ENCODE results near the gene WNT1.

WNT1 gene

DNA sequence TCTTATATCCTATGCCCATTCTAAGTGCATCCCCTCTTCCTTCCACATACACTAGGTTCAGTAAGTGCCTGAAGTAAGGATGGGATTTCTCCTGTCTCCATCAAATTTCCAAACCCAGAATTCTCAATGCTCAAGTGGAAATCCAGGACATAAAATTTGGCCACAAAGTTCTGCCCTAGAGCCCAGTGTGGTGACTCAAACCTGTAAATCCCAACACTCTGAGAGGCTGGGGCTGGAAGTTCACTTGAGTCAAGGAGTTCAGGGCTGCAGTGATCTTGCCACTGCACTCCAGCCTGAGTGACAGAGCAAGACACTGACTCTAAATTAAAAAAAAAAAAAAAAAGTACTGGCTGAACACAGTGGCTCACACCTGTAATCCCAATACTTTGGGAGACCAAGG is 16.3 kb upstream of the WNT1 start:
- no peak for DNase-seq

DNA sequence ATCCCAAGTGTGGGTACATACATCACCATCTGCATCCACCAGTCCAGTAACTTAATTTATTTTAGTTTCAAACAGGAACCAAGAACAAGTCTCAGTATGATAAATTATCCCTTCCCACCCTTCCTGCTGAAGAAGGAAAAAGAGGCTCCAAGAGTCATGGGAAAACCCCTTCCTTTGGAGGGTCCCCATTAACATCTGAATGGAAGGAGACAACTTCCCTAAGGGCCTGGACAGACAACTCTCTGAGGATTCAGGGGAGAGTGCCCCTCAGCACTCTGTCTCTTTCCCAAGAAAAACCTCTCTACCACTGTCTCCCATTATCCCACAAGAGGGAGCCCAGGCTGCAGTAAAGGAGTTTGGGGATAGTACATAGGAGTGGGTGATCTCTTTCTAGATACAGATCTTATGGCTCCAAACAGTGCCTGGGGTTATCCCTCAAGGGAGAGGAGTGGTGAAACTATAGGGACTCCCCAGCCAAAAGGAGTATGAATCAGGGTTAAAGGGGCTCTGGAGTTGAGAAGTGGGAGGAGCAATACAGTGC is 12.8 kb upstream of the WNT1 start:
- no peak for DNase-seq

DNA sequence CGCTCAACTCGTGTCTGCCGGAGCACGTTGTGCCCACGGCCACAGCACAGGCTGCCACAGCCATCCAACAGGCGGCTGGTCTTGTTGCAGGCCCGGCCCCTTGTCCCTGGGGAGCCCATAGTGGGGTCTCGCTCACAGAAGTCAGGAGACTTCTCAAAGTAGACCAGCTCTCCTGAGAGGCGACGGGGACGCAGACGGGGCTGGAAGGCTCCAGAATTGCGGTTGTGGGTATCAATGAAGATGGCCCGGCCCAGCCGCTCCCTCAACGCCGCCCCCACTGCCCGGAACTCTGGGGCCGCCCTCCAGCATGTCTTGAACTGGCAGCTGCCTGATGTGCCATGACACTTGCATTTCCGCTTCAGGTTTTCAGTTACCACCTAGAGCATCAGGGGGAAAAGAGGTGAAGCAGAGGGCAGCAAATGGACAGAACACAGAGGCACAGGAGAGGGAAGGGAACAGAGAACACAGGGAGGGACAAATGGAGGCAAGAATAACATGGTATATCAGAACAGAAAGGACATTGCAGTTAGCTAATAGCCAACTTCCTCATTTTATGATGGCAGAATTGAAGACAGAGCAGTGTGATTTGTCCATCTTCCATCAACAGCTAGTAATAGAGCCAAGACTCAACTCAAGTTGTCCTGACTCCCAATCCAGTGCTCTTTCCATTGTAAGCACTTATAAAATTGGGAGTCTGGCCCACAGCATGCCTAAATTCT is 11.8 kb upstream of the WNT1 start:
- DNase-seq = no peak

DNA sequence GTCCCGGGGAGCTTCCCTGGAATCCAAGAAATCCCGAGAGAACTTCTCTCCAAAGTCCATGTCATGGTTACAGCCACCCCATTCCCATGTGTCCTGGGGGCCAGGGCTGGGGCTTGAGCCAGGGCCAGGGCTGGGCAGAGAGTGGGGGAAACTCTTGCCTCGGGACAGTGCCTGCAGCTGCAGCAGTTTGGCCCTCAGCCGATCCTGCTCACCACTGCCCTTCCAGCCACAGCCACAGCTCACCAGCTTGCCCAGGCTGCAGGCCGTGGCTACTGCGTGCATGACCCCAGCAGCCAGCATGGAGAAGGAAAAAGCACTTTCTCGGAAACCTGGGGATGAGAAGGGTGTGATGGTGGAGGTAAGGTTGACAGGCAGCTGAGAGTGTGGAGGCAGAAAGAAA is 10.1 kb upstream of the WNT1 start:
- DNase-seq = no peak

DNA sequence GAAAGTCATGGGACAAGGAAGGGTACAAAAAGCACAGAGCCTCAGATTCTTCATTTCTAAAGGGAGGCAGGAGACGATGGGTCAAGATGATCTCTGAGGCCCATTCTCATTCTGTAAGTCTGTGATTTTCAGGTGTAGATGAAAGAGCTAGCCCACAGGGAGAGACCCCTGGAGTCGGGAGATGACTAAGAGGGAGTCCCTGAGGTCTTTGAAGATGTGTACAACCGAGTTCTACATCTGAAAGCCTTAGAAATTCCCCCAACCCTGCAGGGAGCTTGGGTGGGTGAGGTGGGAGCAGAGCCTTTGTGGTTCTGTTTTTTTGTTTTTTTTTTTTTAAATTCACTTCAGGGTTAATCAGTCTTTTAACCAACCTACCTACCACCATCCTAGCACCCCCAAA is 9.7 kb upstream of the WNT1 start:
- no peak for DNase-seq

DNA sequence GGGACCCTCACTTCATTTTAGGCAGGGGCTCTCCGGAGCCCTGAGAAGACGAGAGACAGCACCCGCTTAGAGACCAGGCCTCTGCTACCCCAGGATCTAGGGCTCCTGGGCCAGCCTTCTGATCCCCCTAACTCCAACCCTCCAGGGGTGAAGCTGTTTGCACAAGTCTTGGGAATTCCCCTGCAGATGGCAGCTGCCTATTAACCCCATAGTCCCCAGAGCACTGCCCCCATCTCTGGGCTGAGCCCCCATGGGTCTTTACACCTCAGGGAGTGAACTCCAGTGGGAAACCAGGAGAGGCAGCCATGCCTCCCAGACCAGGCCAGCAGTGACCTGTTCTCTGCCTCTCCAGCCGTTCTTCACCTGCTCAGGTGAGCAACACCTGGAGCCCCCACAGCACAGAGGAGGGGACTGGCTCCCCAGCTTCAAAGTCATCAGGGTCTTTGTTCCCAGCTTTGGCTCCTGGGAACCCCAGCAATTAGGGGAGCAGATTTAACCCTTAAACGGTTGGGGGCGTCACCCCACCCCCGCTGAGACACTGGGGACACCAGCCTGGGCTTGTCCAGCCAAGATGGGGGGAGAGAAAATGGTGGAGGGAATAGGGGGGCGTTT is 8.9 kb upstream of the WNT1 start:
- no peak for DNase-seq

DNA sequence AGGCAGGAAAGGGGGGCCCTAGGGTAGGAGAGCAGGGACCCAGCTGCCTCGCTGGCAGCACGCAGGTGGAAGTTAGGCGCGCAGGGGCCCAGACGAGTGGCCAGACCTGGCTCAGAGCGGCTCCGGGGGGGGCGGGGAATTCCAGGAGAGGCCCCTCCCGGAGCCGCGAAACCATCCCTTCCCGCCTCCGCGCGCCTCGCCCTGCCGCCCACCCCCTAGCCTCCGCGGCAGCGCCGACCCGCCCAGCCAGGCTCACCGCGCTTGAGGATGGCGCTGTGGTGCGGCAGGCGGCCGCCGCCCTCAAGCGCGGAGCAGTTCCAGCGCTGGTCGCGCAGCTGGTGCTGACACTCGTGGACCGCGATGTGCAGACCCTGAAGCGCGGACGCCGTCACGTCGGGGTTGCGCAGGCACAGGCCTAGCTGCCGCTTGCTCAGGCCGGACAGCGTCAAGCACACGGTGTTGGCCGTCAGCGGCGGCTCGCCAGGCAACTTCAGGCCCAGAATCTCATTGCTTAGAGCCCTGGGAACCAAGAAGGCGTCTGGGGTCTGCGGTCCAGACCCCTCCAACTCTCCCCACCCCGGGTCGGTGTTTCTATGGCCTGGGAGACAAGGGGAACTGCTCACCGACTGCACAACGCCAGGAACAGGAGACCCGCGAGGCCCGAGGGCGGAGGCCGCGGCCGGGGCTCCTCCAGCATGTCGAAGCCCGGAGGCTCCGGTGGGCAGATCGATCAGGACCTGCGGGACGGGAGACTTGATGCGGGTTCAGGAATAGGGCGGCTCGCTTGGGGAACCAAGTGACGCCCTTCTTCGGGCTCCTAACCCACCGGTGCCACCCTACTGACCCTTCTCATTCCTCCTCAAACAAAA is 8.1 kb upstream of the WNT1 start:
- no peak for DNase-seq

DNA sequence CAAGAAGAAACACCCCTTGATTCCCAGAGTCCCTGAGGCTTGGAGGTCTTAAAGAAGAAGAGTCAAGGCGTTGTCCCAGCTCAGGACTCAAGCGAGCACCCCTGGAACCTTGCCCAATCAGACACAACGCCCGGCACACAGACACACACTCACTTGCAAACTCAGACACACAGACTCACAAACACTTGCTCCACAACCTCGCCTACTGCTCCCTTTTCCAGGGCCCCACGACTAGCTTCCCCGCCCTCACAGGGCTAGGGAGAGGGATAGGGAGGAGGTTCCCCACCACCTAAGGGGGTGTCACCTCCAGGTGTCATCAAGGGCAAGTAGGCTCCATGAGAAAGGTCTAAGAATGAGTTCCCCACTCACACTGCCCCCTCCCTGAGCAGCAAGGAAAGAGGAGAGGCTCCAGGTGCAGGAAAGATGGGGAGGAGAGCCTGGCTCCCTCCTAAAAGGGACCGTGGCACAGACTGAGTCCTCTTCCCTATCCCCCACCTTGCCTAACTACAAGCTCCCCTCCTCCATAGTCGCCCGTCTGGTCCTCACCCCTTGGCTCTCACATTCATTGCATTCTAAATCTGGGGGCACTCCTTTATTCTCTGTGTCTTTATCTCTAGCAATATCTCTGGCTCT is 7.3 kb upstream of the WNT1 start:
- DNase-seq = no peak

DNA sequence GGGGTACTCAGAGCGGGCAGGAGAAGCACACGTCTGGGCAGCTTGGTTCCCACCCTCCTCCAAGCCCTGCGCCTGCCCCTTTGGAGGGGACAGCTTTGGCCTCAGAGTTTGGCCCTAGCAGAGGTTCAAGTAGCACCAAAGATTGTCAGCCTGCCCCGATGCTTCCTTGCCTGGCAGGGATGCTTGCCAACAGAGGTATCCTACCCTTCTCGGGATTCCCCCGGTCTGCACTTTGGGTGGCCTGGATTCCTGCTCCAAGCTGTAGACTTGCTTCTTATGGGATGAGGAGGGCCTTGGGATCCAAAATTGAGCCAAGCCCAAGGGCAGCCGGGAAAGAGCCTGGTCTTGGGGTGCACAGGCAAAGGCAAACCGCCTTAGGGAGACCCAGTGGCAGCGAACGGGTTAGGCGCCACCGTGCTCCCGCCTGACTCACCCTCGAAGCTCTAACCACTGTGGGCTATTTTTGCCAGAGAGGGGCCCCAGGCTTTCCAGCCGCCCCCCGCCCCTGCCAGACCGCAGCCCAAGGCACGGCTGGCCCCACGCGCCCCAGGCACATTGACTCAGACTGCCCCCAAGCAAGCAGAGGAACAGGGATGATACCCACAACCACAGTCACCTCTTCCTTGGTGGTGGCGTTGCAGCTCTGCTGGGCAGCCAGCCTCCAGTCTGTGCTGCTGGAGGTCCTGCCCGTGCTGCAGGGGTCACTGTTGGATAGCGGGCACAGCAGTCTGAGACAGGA is 5.7 kb upstream of the WNT1 start:
- no peak for DNase-seq

DNA sequence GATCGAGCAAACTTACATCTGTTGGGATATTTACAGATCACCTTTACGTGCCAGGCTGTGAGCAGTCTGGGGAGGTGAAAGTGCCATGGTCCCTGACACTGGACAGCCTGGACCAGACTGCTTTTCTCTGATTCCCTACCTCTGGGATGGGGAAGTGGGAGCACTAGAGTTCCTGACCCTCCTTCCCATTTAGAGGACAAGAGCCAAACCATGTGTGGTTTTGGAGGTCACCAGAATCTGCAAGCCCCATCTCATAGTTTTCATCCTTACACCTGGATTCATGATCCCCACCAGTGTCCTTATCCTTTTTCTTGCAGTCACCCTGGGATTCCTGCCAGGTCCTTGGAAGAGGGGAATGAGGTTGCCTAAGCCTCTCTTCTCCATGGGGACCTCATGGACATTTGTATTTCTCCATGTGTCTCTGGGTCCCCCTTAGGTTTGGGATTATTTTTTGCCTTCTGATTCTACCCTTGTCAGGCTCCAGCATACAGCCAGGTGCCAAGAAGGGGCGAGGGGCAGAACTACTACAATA is 5.1 kb upstream of the WNT1 start:
- no peak for DNase-seq

DNA sequence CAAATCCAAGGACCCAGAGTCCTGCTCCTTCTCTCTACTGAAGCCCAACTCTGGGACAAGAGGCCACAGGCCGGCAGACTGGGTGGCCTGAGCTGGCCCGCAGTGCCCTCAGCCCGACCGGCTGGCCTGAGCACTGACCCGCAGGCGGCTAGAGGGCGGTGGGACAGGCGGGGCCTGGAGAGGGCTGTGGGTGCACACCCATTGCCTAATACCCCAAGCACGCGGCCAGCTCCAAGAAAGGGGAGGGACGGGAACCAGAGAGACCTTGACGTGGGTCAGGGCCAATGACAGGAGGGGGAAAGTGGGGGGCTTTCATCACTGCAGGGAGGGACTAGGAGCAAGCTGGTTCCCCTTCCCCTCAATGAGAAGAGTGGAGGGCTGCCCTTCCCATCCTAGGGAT is 4.6 kb upstream of the WNT1 start:
- DNase-seq = no peak

DNA sequence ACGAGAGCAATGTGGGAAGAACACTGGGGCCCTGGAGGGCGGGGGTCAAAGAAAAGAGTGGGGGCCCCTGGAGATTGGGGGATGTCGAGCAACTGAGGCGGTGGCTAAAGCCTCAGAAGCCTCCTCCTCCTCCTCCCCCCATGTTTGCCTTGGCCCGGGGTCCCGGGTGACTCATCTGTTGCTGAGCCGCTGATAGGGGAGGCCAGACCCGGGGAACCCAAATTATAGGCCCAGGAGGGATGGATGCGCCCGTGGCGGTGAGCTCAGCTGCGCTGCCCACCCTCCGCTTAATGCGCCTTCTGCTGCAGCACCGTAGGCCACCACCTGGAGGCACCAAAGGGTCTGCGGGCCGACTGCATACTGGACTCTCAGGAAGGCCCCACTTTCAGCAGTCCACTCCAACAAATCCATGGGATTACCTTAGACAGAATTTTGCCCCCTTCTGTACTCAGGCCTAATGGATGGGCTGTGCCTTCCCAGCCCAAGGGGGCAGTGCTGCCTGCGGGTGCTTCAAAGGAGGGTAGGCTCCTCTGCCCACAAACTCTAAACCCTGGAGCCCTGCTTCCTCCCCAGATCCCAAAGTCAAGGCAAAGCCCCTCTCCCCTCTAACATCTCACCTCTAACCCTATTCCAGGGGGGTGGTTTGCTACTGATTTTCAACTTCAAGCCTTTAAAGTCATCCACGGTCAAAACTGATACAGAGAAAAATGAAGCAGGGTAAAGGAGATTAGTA is 4.0 kb upstream of the WNT1 start:
- no peak for DNase-seq

DNA sequence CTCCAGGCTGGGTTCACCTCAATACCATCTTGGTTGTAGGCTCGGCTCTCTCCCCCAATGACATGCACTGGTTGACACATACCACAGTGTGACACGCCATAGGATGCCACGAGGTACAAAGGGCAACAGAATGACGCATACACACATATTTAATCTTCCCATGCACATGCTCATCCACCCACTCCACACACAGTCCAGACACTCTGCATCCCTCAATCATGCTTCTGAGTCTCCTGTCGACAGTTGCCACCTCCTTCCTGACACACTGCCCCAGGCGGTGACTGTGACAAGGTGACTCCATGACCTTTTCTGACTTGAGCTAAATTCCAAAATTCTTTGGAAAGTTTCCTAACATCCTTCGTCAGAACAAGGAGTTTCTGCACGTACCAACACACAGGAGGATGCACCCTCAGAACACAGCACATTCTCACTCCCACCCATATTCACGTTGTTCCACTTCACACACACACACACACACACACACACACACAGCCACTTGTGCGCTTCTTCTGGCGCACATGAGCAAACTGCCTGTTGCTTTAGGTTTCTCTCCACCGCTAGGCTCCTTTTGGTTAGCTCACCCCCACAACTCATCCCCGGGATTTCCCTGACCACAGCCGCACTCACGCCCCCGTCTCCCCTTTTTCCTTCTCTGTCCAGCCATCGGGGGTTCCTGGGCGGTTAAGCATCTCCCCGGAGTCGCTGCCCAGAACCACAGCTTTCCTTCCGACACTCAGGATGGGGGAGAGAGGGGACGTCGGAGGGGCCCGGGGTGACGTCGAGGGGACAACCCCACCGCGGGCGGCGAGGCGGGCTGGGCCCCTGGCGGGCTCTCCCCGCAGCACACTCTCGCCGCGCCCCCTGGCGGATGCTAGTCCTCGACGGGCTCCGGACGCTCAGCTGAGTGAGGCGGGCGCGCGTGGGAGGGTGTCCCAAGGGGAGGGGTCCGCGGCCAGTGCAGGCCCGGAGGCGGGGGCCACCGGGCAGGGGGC is 536 bp upstream of the WNT1 start:
- no peak for DNase-seq

DNA sequence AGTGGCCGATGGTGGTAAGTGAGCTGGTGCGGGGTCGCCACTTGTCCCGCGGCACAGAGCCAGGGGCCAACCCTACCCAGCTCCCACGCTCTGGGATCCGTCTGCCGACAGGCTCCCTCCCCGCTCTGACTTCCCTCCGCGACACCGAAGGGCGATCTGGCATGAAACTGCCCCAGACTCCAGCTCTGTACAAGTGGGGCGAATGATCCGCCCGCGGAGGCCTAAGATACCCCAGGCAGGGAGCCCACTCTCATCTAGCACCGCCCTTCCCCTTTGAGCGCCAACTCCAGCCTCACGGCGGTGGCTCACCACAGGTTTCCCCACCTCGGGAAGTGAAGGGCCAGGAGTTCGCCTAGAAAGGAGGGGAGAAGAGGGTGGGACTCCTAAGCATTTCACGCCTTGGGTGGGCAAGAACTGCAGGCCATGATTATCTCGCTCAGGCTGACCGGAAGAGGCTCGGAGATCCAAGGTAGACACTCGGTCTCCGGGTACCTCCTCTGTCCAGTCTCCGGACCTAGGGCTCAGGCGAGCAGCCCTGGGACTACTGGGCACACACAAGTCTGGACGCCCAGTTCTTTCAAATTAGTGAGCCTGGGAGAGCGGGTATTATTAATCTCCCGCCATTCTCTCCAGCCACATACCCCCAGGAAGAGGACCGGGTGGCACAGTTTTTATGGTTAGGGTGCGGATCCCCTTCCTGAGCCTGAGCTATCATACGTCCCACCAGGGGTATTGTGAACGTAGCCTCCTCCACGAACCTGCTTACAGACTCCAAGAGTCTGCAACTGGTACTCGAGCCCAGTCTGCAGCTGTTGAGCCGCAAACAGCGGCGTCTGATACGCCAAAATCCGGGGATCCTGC is 849 bp downstream of the WNT1 start:
- DNase-seq = no peak

DNA sequence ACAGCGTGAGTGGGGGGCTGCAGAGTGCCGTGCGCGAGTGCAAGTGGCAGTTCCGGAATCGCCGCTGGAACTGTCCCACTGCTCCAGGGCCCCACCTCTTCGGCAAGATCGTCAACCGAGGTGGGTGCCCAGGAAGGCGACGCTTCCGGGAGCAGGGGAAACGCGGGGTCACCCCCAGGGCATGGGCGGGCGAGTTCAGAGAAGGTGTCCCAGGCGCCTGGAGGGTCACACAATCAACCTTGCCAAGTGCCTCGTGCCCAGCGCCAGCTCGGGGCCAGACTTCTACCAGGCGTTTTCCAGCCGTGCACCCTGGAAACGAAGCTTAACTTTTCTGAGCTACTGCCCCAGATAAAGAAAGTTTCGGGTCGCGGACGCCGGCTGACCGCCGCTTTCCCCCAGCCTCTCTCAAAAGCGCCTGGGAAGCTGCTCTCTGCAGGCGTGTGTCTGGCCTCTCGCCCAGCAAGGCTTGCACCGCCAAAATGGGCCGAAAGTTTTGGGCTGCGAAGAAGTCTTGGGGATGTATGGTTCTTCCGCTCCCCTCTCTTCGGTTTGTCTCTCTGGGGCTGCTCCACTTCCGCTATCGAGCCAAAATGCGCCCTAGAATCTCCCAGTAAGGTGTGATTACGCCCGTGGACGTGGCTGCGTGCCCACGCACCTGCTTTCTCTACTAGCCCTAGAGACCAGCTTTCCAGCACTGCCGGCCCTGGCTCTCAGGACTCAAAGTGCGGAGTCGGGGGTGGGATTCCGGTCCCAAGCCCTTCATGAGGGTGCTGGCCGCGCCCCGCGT is 1.7 kb downstream of the WNT1 start:
- no peak for DNase-seq

DNA sequence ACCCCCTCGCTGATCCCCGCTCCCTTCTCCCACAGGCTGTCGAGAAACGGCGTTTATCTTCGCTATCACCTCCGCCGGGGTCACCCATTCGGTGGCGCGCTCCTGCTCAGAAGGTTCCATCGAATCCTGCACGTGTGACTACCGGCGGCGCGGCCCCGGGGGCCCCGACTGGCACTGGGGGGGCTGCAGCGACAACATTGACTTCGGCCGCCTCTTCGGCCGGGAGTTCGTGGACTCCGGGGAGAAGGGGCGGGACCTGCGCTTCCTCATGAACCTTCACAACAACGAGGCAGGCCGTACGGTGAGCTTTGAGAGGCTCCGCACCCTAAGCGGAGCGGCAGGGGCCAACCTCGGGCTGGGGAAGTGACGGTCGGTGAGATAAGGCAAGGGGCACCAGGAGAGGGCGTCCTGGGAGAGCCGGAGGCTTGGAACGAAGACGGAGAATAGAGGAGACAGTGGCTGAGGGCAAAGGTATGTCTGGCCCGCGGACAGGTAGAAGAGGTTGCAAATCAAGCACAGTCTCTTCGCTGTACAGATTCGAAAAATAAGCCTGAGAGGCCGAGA is 2.3 kb downstream of the WNT1 start:
- DNase-seq = no peak

DNA sequence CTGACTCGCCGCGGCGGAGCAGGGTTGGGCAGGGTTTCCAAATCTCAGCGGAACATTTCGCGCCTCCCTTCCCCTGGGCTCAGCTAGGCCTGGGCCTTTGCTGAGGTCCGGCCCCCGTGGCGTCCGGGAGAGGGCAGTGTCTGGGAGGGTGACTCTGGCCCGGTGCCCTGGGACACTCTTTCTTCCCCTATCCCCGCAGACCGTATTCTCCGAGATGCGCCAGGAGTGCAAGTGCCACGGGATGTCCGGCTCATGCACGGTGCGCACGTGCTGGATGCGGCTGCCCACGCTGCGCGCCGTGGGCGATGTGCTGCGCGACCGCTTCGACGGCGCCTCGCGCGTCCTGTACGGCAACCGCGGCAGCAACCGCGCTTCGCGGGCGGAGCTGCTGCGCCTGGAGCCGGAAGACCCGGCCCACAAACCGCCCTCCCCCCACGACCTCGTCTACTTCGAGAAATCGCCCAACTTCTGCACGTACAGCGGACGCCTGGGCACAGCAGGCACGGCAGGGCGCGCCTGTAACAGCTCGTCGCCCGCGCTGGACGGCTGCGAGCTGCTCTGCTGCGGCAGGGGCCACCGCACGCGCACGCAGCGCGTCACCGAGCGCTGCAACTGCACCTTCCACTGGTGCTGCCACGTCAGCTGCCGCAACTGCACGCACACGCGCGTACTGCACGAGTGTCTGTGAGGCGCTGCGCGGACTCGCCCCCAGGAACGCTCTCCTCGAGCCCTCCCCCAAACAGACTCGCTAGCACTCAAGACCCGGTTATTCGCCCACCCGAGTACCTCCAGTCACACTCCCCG is 3.0 kb downstream of the WNT1 start:
- DNase-seq = no peak
